NCI-H526 treated with DMSO at 0.1 percent for 48 hours (cell line): Measurements from ENCODE around the gene PHKG1.
"Not testable (repeated sequence)": the region's sequence is repeated elsewhere in the genome, so short reads cannot be mapped to it uniquely, and the experiment has no call there.

Experiments used
- DNase-seq: peaks from one replicate; lab custom pipeline; 2025; lab: John Stamatoyannopoulos, UW

PHKG1 gene

GRCh38 chr7:56092789-56093531 lies at the start of gene PHKG1:
Gene PHKG1 (minus strand): TSS chr7:56092952. CDS start chr7:56088941, 4,011 bp downstream.
- DNase-seq = no peak

DNA sequence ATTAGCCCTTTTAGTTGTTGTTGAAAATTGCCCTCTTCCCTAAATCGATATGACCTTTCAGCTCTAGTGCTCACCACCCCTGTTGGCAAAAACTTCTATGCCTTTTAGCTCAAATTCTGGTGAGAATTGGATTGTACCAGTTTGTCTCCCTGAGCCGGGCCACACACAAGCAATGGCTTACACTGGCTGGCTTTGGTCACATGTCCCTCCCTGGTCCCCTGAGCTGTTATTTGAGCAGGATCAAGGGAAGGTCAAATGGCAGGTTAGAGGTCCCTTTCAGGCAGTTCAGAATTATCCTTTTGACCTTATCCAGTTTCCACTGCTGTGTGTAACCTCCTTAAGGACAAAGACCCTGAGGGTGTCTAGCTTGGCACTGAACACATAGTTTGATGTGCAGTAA lies 38.3 kb upstream of the PHKG1 start:
- not testable (repeated sequence) for DNase-seq

GRCh38 chr7:56127241-56127975 lies 34.7 kb upstream of the PHKG1 start:
- no peak for DNase-seq

DNA sequence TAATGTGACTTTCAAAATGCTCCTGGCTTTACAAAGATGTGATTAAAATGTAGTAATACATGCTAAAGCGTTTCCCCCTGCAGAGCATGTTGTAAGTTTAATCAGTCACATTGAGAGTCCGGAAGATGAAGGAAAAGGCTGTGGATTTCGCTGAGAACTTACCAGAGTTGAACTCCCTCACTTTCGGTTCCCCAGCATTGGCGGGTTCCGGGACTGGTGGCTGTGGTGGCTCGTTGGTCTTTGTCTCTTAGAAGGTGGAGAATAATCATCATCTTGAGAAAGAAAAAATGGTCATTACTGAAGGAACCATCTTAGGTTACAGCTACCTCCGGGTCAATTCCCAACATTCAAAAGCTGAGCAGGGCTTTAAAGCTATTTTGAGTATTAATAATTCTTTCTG lies 33.1 kb upstream of the PHKG1 start:
- DNase-seq = no peak

- no peak for DNase-seq
These were observed 32.2 kb upstream of the PHKG1 start for GRCh38 chr7:56124981-56125380.

- no peak for DNase-seq
These were observed 28.7 kb upstream of the PHKG1 start for GRCh38 chr7:56121440-56121839.

GRCh38 chr7:56115852-56116538 lies 23.2 kb upstream of the PHKG1 start, which contains the start of gene NUPR2:
Gene NUPR2 (minus strand): TSS chr7:56116417. CDS start chr7:56116314, 103 bp downstream.
- DNase-seq = no peak

DNA sequence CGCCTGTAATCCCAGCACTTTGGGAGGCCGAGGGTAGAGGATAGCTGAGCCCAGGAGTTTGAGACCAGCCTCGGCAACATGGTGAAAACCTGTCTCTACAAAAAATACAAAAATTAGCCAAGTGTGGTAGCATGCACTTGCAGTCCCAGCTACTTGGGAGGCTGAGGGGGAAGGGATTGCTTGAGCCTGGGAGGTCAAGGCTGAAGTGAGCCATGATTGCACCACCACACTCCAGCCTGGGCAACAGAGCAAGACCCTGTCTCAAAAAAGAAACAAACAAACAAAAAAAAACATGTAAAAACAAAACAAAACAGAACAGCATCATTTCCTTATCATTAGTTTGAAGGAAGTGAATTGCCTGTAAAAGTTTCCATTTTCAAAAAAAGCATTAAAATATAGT lies 19.5 kb upstream of the PHKG1 start:
- DNase-seq = not testable (repeated sequence)

DNA sequence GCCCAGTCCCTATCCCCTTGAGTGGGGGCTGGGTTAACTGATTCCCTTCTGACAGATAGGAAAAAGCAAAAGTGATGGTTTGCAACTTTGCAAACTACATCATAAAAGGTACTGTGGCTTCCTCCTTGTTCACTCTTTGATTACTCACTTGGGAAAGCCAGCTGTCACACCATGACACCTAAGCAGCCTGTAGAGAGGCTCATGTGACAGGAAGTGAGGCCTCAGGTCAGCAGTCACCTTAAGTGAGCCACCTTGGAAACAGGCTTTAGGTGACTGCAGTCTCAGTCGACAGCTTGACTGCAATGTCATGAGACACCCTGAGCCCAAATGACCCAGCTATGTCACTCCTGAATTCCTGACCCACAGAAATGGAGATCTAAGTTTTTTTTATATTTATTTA lies 17.9 kb upstream of the PHKG1 start:
- no peak for DNase-seq

GRCh38 chr7:56107954-56108258 lies 15.2 kb upstream of the PHKG1 start:
- DNase-seq = no peak

DNA sequence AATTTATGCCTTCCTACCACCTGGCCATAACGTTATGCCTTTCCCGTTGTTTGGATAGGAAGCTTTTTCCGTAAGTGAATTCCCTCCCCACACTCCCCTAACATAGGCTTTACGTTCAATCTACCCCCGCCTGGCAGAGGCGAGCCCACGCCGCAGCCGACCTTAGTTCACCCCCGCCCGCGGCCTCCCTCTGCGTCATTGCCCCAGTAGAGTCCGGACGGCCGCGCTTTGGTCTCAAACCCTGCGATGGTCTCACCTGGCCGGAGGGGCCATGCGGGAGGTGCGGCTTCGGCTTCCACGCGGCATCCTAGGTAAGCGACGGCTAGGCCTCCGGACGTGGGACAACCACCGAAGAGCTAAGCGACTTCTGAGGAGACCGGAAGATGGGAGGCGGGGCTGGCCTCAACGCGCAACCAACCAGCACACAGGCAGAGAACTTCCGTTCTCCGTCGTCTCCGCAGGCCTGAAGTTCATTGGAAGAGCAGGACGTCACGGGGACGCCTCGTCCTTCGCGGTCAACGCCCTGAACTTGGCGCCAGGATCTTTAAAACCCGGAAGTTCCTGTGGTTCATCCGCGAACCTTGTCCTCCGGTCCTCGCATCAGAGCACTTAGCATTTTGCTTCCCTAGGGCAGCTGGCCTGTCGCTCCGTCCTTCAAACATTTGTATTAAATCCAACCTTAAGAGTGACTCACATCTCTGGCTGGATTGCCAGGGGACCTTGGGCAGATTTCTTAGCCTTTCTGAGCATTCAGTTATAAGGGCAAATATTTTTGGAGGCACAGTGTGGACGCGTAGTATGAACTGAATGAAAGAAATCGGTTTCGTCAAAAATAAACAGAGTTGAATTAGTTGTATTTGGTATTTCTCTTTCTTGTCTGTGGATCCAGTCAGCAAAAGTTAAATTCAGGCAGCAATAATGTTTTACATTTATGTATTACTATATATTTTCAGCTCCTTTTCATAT lies 13.6 kb upstream of the PHKG1 start, which contains the start of gene CHCHD2:
CHCHD2 (minus strand) TSS at position 369 of the 966 bp plus-strand sequence; CDS start at position 306, 63 bp downstream.
- peak; percentile 98 for DNase-seq

- no peak for DNase-seq
These were observed 12.8 kb upstream of the PHKG1 start for GRCh38 chr7:56105508-56105907.

GRCh38 chr7:56104138-56104537 lies 11.4 kb upstream of the PHKG1 start:
- DNase-seq = not testable (repeated sequence)

DNA sequence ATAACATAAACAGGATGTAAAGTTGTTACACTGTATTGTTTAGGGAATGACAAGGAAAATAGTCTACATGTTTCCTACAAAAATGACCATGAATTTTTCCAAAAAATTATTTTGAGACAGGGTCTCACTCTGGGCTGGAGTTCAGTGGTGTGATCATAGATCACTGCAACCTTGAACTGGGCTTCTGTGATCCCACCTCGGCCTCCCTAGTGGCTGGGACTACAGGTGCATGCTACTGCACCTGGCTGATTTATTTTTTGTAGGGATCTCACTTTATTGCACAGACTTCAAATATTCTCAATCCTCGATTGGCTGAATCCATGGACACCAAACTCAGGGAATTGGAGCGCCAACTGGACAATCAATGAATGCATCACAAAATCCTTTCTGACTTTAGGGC lies 6.9 kb upstream of the PHKG1 start:
- no peak for DNase-seq

DNA sequence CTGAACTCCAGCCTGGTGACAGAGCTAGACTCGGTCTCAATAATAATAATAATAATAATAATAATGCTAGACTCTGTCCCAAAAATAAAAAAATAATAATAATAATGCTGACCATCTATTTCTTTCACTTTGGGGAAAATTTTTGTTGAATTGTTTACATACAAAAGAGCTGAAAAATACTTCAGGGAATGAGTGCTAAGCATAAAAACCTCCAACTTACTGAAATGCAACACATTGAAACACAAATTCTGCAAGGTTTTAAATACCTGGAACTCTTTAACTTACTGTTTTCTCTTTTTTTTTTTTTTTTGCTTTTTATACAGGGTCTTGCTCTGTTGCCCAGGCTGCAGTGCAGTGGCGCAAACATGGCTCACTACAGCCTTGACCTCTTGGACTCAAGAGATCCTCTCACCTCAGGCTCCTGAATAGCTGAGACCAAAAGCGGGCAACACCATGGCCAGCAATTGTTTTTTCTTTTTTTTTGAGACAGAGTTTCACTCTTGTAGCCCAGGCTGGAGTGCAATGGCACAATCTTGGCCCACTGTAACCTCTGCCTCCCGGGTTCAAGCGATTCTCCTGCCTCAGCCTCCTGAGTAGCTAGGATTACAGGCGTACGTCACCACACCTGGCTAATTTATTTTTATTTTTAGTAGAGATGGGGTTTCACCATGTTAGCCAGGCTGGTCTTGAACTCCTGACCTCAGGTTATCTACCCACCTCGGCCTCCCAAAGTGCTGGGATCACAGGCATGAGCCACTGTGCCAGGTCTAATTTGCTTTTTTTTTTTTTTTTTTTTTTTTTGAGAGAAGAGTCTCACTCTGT lies 5.6 kb upstream of the PHKG1 start:
- not testable (repeated sequence) for DNase-seq

GRCh38 chr7:56097700-56098099 lies 4.9 kb upstream of the PHKG1 start:
- no peak for DNase-seq

GRCh38 chr7:56092388-56092787 lies 364 bp downstream of the PHKG1 start:
- not testable (repeated sequence) for DNase-seq

DNA sequence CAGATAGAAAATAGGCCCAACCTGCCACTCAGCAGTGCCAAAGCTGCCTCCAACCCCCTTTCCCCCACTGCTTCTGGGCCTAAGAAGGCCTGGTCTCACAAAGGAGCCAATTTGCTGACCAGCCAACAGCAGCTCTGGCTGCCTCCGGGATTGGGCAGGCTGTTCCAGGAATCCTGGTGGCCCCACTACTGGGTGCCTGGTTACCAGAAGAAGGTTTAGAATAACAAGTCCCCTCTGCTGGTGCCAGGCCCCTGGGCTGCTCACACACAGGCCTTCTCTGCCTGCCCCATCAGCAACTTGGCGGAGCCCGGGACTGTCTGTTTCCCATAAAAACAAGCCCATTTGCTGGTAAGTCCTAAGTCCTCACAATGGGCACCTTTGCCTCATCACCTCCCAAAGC lies 1.2 kb downstream of the PHKG1 start:
- DNase-seq = no peak

DNA sequence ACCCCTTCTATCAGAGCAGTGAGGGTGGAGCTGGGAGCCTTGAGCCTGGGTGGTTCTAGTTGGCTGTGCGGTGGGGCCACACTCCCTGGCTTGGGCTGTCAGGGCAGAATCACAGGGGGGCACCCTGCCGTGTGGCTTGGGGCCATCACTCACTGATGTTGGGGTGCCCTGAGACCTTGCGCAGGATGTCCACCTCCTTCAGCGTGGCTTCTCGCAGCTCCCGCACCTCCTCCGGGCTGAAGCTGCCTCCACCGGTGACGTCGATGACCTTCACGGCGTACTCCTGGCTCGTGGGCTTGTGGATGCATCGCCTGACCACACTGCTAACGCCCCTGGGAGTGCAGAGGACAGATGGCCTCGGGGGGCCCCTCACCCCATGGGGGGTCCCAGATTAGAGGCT lies 5.3 kb downstream of the PHKG1 start:
- no peak for DNase-seq

DNA sequence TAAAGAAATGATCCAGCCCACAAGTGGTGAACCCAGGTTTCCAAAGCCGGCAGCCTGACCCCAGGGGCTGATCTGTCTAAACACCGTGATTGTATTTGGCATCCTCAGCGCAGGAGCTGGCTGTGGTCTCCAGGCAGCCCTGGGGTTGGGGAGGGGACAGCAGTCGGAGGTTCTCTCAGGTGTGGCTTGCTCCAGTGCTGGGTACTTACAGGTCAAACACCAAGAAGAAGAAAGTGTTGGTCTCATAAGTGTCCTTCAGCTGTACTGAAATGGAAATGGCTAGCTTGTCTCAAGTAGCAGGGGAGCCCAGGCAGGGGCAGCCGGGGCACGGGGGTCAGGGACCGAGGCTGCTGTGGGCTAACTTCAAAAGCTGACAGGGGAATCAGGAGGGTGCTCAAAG lies 6.0 kb downstream of the PHKG1 start:
- DNase-seq = no peak
